ENCODE measurements around the gene LYZ. TPM values are rescaled to one million over a fixed set of nuclear protein-coding genes. Genes with fewer than 3 reads are reported as not detected.
"Not testable (repeated sequence)": the region's sequence is repeated elsewhere in the genome, so short reads cannot be mapped to it uniquely, and the experiment has no call there.

LYZ gene
- 34.4 TPM for total RNA-seq

GRCh38 chr12:69348162-69348938 is at the start of gene LYZ:
Gene LYZ (plus strand): TSS chr12:69348381. CDS start chr12:69348409, 28 bp downstream.
- H3K4me1 ChIP-seq (ENCODE audit: control insufficient read depth in 3 of 3, insufficient read depth in 3 of 3, low read length in 3 of 3) = no peaks in the 10 kb centered on the region
- no peaks in the 10 kb centered on the region for H3K9me3 ChIP-seq (ENCODE audit: control insufficient read depth in 3 of 3, low read length in 3 of 3)
- H3K36me3 ChIP-seq (ENCODE audit: control insufficient read depth in 3 of 3, insufficient read depth in 3 of 3, low read length in 3 of 3) = no peaks in the 10 kb centered on the region
- H3K27me3 ChIP-seq (ENCODE audit: control insufficient read depth in 3 of 3, insufficient read depth in 3 of 3, low read length in 3 of 3) = no peaks in the 10 kb centered on the region
- H3K27ac ChIP-seq (ENCODE audit: low read depth, low read length) = no peak within 1 kb of the TSS
- no peak within 1 kb of the TSS for H3K4me3 ChIP-seq (ENCODE audit: low read length in 3 of 3)
- no peak within 1 kb of the TSS for H3K9ac ChIP-seq (ENCODE audit: low read depth in 1 of 3, low read length in 3 of 3)

GRCh38 chr12:69298947-69299346 is 49.2 kb upstream of the LYZ start:
- no peak overlapping the region for H3K4me3 ChIP-seq (ENCODE audit: low read length in 3 of 3)
- no peaks in the 10 kb centered on the region for H3K4me1 ChIP-seq (ENCODE audit: control insufficient read depth in 3 of 3, insufficient read depth in 3 of 3, low read length in 3 of 3)
- H3K27me3 ChIP-seq (ENCODE audit: control insufficient read depth in 3 of 3, insufficient read depth in 3 of 3, low read length in 3 of 3) = no peaks in the 10 kb centered on the region
- no peaks in the 10 kb centered on the region for H3K36me3 ChIP-seq (ENCODE audit: control insufficient read depth in 3 of 3, insufficient read depth in 3 of 3, low read length in 3 of 3)
- no peak overlapping the region for H3K9ac ChIP-seq (ENCODE audit: low read depth in 1 of 3, low read length in 3 of 3)
- H3K27ac ChIP-seq (ENCODE audit: low read depth, low read length) = no peak overlapping the region
- no peaks in the 10 kb centered on the region for H3K9me3 ChIP-seq (ENCODE audit: control insufficient read depth in 3 of 3, low read length in 3 of 3)

GRCh38 chr12:69304284-69304683 is 43.9 kb upstream of the LYZ start:
- H3K4me1 ChIP-seq (ENCODE audit: control insufficient read depth in 3 of 3, insufficient read depth in 3 of 3, low read length in 3 of 3) = no peaks in the 10 kb centered on the region
- no peak overlapping the region for H3K27ac ChIP-seq (ENCODE audit: low read depth, low read length)
- H3K27me3 ChIP-seq (ENCODE audit: control insufficient read depth in 3 of 3, insufficient read depth in 3 of 3, low read length in 3 of 3) = no peaks in the 10 kb centered on the region
- no peak overlapping the region for H3K9ac ChIP-seq (ENCODE audit: low read depth in 1 of 3, low read length in 3 of 3)
- peaks cover 0 to 2% (median 0%) of the 10 kb centered on the region in 3 donors for H3K9me3 ChIP-seq (ENCODE audit: control insufficient read depth in 3 of 3, low read length in 3 of 3)
- no peaks in the 10 kb centered on the region for H3K36me3 ChIP-seq (ENCODE audit: control insufficient read depth in 3 of 3, insufficient read depth in 3 of 3, low read length in 3 of 3)
- no peak overlapping the region for H3K4me3 ChIP-seq (ENCODE audit: low read length in 3 of 3)

GRCh38 chr12:69309461-69309860 is 38.7 kb upstream of the LYZ start:
- H3K36me3 ChIP-seq (ENCODE audit: control insufficient read depth in 3 of 3, insufficient read depth in 3 of 3, low read length in 3 of 3) = no peaks in the 10 kb centered on the region
- H3K27me3 ChIP-seq (ENCODE audit: control insufficient read depth in 3 of 3, insufficient read depth in 3 of 3, low read length in 3 of 3) = no peaks in the 10 kb centered on the region
- H3K9me3 ChIP-seq (ENCODE audit: control insufficient read depth in 3 of 3, low read length in 3 of 3) = peaks cover 0 to 2% (median 2%) of the 10 kb centered on the region in 3 donors
- no peak overlapping the region for H3K9ac ChIP-seq (ENCODE audit: low read depth in 1 of 3, low read length in 3 of 3)
- no peaks in the 10 kb centered on the region for H3K4me1 ChIP-seq (ENCODE audit: control insufficient read depth in 3 of 3, insufficient read depth in 3 of 3, low read length in 3 of 3)
- no peak overlapping the region for H3K27ac ChIP-seq (ENCODE audit: low read depth, low read length)
- H3K4me3 ChIP-seq (ENCODE audit: low read length in 3 of 3) = no peak overlapping the region

GRCh38 chr12:69313209-69313608 is 35.0 kb upstream of the LYZ start:
- Histone ChIP-seq H3K36me3 (ENCODE audit: control insufficient read depth in 3 of 3, insufficient read depth in 3 of 3, low read length in 3 of 3) (no peaks in the 10 kb centered on the region), H3K27me3 (ENCODE audit: control insufficient read depth in 3 of 3, insufficient read depth in 3 of 3, low read length in 3 of 3) (no peaks in the 10 kb centered on the region), H3K27ac (ENCODE audit: low read depth, low read length) (no peak overlapping the region), H3K4me3 (ENCODE audit: low read length in 3 of 3) (no peak overlapping the region), H3K9ac (ENCODE audit: low read depth in 1 of 3, low read length in 3 of 3) (no peak overlapping the region), H3K4me1 (ENCODE audit: control insufficient read depth in 3 of 3, insufficient read depth in 3 of 3, low read length in 3 of 3) (no peaks in the 10 kb centered on the region), H3K9me3 (ENCODE audit: control insufficient read depth in 3 of 3, low read length in 3 of 3) (peaks cover 0 to 2% (median 0%) of the 10 kb centered on the region in 3 donors)

GRCh38 chr12:69316784-69317183 is 31.4 kb upstream of the LYZ start:
- not testable (repeated sequence) for H3K4me3 ChIP-seq (ENCODE audit: low read length in 3 of 3); H3K4me1 ChIP-seq (ENCODE audit: control insufficient read depth in 3 of 3, insufficient read depth in 3 of 3, low read length in 3 of 3); H3K9me3 ChIP-seq (ENCODE audit: control insufficient read depth in 3 of 3, low read length in 3 of 3); H3K36me3 ChIP-seq (ENCODE audit: control insufficient read depth in 3 of 3, insufficient read depth in 3 of 3, low read length in 3 of 3); H3K27me3 ChIP-seq (ENCODE audit: control insufficient read depth in 3 of 3, insufficient read depth in 3 of 3, low read length in 3 of 3); H3K9ac ChIP-seq (ENCODE audit: low read depth in 1 of 3, low read length in 3 of 3); H3K27ac ChIP-seq (ENCODE audit: low read depth, low read length)

- H3K36me3 ChIP-seq (ENCODE audit: control insufficient read depth in 3 of 3, insufficient read depth in 3 of 3, low read length in 3 of 3); H3K27ac ChIP-seq (ENCODE audit: low read depth, low read length); H3K9me3 ChIP-seq (ENCODE audit: control insufficient read depth in 3 of 3, low read length in 3 of 3); H3K4me3 ChIP-seq (ENCODE audit: low read length in 3 of 3); H3K9ac ChIP-seq (ENCODE audit: low read depth in 1 of 3, low read length in 3 of 3); H3K27me3 ChIP-seq (ENCODE audit: control insufficient read depth in 3 of 3, insufficient read depth in 3 of 3, low read length in 3 of 3); H3K4me1 ChIP-seq (ENCODE audit: control insufficient read depth in 3 of 3, insufficient read depth in 3 of 3, low read length in 3 of 3): not testable (repeated sequence)
These were observed 30.9 kb upstream of the LYZ start for GRCh38 chr12:69317233-69317632.

GRCh38 chr12:69318225-69318624 is 30.0 kb upstream of the LYZ start:
- H3K4me1 ChIP-seq (ENCODE audit: control insufficient read depth in 3 of 3, insufficient read depth in 3 of 3, low read length in 3 of 3) = no peaks in the 10 kb centered on the region
- no peaks in the 10 kb centered on the region for H3K27me3 ChIP-seq (ENCODE audit: control insufficient read depth in 3 of 3, insufficient read depth in 3 of 3, low read length in 3 of 3)
- H3K36me3 ChIP-seq (ENCODE audit: control insufficient read depth in 3 of 3, insufficient read depth in 3 of 3, low read length in 3 of 3) = no peaks in the 10 kb centered on the region
- H3K27ac ChIP-seq (ENCODE audit: low read depth, low read length) = no peak overlapping the region
- H3K9ac ChIP-seq (ENCODE audit: low read depth in 1 of 3, low read length in 3 of 3) = no peak overlapping the region
- no peak overlapping the region for H3K4me3 ChIP-seq (ENCODE audit: low read length in 3 of 3)
- H3K9me3 ChIP-seq (ENCODE audit: control insufficient read depth in 3 of 3, low read length in 3 of 3) = peaks cover 0 to 2% (median 0%) of the 10 kb centered on the region in 3 donors

GRCh38 chr12:69321351-69321750 is 26.8 kb upstream of the LYZ start:
- Histone ChIP-seq H3K36me3 (ENCODE audit: control insufficient read depth in 3 of 3, insufficient read depth in 3 of 3, low read length in 3 of 3) (no peaks in the 10 kb centered on the region), H3K27me3 (ENCODE audit: control insufficient read depth in 3 of 3, insufficient read depth in 3 of 3, low read length in 3 of 3) (no peaks in the 10 kb centered on the region), H3K4me3 (ENCODE audit: low read length in 3 of 3) (no peak overlapping the region), H3K27ac (ENCODE audit: low read depth, low read length) (no peak overlapping the region), H3K9ac (ENCODE audit: low read depth in 1 of 3, low read length in 3 of 3) (no peak overlapping the region), H3K9me3 (ENCODE audit: control insufficient read depth in 3 of 3, low read length in 3 of 3) (no peaks in the 10 kb centered on the region), H3K4me1 (ENCODE audit: control insufficient read depth in 3 of 3, insufficient read depth in 3 of 3, low read length in 3 of 3) (no peaks in the 10 kb centered on the region)

GRCh38 chr12:69324797-69325466 is 23.2 kb upstream of the LYZ start:
- Histone ChIP-seq H3K27me3 (ENCODE audit: control insufficient read depth in 3 of 3, insufficient read depth in 3 of 3, low read length in 3 of 3) (peaks cover 0 to 7% (median 3%) of the 10 kb centered on the region in 3 donors), H3K4me3 (ENCODE audit: low read length in 3 of 3) (no peak overlapping the region), H3K27ac (ENCODE audit: low read depth, low read length) (no peak overlapping the region), H3K9me3 (ENCODE audit: control insufficient read depth in 3 of 3, low read length in 3 of 3) (no peaks in the 10 kb centered on the region), H3K9ac (ENCODE audit: low read depth in 1 of 3, low read length in 3 of 3) (no peak overlapping the region), H3K36me3 (ENCODE audit: control insufficient read depth in 3 of 3, insufficient read depth in 3 of 3, low read length in 3 of 3) (no peaks in the 10 kb centered on the region), H3K4me1 (ENCODE audit: control insufficient read depth in 3 of 3, insufficient read depth in 3 of 3, low read length in 3 of 3) (no peaks in the 10 kb centered on the region)
